ENCODE measurements around the gene MYO1G.
"Not testable (repeated sequence)": the region's sequence is repeated elsewhere in the genome, so short reads cannot be mapped to it uniquely, and the experiment has no call there.

The MYO1G gene

DNA sequence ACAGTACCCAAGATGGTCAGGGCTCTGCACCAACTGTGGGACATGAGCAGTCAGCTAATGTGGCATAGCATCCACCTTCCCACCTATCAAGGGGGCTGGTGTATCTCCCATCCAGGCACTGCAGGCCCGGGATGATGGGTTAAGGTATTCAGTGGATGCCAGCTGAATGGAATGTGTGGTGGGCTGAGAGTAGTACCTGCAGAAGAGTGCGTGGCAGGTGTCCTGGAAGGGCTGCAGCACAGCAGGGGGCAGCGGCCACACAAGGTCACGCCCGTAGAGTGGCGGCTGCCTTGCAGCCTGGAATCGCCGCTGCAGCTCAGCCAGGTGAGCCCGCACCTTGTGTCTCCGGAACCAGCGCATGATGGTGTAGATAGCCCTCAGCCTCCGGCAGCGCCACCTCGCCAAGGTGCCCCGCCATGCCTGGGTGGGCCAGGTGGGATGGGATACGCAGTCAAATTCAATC lies 13.3 kb downstream of the MYO1G start:
- DNase-seq = no peak

DNA sequence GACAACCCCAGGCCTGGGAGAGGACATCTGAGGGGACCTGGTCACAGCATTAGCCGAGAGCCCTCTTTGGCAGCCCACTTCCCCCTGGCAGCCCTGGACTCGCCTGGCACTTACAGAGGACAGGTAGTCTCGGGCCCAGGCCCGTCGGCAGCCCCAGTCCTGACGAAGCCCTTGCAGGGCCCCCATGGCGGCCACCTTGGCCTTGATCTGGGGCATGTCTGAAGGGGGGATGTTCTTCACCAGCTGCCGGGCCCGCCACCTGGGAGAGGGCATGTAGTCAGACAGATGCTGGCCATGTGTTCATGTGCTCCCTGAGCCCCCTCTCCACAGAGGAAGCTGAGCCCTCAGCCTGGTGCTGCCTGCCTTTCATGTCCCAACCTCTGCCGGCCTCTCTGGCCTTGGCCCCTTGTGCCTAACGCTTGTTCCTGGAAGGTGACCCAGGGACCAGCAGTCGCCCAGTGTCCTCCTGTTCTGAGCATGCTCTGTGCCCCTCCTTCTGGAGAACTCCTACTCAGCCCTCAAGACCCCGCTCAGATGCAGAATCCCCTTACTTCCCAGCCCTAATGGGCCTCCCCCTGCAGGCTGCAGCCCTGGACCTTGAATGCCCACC lies 13.9 kb downstream of the MYO1G start:
- no peak for DNase-seq

DNA sequence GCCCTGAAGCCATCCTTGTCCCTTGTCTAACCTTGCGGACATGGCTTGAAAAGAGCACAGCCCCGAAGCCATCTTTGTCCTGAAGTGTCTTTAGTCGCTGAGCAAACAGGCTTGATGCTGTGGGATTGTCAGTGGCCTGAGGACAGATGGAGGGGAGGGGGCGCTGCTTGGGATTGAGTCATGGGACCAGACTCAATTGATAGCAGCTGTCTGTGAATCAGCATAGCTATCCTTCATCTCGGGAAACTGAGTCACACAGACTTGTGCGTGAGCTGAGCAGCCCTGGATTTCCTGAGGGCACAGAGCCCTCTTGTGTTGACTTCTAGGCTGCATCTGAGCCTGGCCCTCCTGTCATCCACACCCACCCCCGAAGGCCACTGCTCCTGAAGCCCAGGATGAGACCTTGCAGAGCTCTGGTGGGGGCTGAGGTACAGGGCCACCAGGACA lies 14.4 kb downstream of the MYO1G start:
- no peak for DNase-seq

DNA sequence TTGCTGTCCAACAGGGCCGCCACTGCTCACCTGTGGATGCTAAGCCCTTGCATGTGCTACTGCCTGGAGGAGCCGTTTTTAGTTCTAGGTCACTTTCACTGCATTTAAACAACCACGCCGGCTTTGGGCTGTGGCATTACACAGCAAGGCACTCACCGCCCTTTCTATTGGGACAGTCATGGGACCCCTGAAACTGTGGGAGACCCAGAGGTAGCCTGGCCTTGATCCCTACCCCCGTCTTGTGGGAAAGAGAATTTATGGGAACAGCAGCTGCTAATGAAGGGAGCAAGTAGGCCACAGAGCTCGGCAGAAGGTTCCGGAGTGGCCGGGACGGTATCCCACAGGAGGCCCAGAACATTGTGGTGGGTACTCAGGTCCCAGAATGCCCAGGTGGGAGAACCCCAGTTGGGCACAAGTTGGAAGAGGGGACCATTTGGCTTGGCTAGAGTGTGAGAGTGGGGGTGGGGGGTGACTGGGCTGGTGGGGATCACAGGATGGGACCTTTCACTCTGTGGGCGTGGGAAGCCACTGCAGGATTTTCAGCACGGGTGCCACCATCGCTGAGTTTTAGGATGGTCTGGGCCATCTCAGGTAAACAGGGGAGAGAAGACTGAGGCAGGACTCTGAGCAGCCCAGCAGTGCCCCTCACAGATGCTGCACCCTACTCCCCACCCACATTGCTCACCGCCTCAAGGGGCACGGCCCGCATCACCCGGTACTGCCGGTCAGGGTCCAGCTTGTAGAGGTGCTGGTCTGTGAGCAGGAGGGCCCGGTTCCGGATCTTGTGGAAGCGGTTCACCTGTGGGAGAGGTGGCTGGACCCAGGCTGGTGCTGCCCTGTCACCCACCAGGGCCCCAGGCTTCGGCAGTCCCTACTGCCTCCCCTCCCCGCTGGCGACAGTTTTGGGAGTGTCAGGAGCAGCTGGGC lies 15.2 kb downstream of the MYO1G start:
- no peak for DNase-seq

DNA sequence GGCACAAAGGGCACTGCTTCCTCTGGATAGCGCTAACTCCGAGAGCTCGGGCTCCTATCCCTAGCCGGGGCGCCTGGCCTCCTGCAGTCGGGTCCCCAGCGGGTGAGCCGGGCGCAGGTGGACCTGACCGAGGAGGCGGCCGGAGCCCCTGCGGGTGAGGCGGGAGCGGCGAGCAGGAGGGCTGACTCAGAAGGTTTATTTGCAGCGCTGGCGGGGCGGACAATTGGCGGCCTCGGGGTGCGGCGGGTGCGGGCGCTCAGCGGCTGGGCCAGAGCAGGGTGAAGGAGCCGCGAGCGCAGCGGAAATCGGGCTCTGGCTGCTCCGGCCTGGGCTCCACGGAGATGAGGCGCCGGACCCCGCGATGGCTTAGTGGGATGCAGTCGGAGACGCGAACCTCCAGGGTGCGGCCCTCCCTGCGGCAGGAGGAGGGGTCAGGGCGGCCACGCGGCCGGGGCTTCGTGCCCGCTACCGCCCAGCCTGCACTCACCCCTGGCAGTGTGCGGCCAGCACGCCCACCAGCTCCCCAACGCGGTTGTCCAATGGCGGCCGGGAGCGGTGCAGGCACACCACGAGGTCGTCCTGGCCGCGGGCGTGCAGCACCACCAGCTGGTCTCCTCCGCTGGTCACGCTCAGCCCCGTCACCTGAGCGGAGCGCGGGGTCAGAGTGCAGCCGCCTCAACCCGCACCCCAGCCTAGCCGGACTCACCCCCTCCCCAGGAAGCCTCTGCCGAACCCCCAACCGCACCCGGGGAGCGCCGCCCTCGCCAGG lies 16.1 kb downstream of the MYO1G start:
- DNase-seq = no peak

DNA sequence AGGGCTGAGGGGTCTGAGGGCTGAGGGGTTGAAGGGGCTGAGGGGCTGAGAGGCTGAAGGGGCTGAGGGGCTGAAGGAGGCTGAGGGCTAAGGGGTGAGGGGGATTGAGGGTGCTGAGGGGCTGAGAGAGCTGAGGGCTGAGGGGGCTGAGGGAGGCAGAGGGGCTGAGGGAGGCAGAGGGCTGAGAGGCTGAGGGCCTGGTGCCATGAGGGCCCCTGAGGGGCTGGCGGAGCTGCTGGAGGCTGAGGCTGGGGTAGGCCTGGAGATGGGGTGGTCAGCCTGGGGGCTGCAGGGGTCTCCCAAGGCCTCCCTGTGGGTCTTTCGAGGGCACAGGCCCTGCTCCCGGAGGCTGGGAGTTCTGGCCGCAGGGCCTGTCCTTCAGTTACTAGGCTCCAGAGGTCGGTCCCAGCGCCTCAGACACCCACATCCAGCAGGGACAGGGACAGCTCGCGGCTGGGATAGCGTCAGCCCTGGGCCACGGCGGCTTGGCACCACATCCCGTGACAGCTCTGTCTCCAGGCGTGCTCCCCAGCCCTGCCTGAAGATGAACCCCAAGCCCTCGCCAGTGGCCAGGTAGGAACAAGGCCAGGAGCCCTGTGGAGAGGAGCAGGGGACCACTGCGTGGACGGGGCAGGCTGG lies 16.9 kb downstream of the MYO1G start:
- DNase-seq = no peak

DNA sequence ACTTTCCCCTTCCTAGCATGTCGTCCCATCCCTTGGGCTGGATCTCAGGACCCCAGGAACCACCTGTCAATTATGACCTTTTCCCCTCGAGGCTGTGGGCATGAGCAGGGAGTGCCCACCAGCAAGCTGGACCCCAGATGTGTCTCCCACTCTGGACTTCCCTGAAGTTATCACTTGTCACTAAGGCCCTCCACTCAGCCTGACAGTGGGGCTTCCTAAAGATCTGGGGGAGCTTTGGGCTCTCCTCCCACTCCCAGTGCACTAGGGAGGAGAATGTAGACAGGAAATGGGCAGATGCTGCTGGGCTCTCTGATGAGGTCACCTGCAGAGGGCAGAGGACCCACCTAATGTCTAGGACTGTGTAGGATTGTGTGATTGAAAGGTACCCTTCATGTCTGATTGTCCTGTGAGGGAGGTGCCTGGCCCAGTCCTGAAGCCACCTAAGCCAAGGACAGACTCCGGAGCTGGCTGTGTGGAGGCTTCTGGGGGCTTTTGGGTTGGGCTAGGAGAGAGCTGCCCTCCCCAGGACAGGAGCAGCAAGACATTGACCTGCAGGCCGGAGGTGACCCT lies 18.7 kb downstream of the MYO1G start:
- DNase-seq = no peak

DNA sequence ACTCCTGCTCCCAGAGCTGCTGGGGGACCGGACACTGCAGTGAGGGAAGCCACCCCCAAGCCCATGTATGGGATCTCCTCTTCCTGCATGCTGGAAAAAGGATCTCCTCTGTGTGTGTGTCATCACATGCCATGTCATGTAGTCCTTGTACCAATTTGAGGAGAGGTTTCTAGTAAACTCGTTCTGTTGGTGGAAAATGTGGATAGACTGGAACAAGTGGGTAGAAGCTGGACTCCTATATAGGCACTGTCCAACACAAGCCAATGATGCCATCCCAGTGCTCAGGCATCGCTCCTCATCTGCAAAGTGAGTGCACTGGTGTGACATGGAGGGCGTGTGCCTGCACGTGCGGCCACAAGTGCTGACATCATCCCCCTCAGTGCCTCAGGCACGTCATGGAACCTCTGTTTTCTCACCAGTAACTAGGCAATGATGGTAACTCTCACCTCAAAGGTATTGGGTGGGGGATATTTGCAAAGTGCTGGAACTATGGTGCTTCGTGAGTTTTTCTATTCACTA lies 19.3 kb downstream of the MYO1G start:
- no peak for DNase-seq

DNA sequence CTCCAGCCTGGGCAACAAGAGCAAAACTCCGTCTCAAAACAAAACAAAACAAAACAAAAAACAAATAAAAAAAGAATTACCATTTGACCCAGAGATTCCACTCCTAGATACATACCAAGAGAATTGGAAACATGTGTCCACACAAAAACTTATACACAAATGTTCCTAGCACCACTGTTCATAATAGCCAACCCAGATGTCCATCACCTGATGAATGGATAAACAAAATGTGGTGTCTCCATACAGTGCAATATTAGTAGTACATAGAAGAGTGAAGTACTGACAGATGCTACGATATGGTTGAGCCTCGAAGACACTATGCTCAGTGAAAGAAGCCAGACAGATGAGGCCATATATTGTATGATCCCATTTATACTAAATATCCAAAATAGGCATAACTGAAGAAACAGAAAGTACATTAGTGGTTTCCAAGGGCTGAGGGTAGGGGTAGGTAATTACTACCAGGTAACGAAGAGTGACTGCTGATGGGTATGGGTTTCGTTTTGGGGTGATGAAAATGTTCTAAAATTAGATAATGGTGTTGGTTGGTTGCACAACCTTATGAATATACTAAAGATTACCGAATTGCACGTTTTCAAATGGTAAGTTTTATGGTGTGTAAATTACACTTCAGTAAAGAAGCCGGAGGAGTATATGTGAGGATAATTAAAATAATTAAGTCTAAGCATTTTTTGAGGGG lies 20.0 kb downstream of the MYO1G start:
- no peak for DNase-seq

DNA sequence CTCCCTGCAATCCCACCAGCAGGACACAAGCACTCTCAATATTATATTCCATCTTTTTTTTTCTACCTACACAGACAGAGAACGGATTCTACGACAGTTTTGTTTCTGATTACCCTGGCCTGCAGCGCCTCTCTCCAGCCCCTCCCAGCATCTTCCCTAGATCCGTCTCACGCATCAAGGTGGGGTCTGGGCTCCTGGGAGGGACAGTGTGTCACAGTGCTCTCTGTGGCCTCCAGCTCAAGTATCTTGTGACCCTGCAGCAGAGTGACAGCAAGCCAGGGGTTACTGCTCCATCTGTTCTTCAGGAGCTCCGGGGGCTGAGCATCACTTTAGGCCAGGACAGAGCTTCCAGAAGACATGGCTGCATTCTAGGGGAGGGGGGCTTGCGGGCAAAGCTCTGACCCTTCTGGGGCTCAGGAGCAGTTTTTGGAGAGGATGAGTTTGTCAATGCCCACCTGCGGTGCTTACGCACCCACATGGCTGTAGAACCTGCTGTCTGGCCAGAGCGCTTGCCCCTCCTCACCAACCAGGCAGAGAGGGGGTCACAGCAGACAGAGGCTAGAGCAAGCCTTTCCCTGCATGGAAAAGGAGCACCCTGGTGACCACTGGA lies 22.6 kb downstream of the MYO1G start:
- DNase-seq = no peak

DNA sequence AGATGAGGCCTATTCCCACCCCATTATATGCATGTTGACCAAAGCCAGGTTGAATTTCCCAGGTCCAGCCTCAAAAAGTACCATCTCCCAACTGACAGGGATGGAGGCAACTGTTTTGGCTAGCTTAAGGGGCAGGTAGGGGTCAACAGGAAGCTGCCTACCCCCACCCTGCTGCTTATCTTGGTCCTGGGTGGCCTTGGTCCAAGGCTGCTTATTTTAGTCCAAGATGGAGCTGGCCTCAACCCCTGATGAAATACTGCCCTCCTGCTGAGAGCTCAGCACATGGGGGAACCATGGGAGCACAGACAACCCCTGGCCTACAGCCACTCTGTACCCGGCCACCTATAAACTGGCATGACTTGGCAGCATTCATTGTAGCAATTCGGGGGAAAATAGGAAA lies 23.1 kb downstream of the MYO1G start:
- DNase-seq = no peak

DNA sequence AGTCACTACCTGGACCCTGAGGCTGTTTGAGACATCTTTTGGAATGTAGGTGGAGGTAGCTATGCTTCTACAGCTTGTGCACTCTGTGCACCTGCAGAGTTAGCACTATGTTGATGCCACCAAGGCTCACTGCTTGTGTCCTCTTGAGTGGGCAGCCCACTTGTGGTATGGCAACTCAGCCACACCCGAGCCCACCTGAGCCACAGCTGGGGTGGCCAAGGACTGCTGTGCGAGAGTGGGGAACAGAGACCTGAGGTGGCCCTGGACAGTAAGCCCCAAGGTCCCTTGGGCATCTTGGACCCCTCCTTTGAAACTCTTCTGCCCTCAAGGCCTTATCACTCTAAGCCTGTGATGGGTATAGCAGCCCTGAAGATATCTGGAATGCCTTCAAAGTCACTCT lies 25.7 kb downstream of the MYO1G start:
- no peak for DNase-seq

DNA sequence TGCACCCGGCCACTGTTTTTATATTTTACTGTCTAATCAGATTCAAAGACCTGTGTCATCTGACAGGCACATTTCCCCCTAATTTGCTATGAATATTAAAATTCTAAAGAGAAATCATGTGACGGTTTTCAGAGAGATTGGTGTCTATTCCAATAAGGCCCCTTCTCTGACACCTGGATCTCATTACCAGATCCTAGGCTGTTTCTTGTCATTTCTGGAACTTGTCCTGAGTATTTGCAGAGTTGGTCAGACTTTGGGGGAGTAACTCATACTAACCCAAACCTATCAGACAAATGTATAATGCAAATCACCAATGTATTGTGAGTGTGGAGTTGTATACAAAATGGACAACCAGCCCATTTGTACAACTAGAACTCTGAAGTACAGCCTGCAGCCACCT lies 29.5 kb downstream of the MYO1G start:
- DNase-seq = no peak

DNA sequence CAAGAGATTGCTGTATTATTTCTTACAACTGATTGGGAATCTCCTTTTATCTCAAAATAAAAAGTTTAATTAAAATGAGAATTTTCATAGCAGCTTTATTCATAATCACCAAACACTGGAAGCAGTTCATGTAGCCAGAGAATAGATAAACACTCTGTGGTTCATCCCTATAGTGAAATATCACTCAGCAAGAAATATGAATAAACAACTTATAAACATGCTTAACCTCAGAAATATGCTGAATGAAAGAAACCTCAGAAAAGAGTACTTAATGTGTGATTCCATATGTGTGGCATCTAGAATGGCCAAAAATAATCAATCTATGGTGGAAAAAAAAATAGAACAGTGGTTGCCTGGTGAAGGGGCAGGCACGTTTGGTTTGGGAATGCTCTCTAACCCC lies 33.3 kb downstream of the MYO1G start:
- DNase-seq = no peak

DNA sequence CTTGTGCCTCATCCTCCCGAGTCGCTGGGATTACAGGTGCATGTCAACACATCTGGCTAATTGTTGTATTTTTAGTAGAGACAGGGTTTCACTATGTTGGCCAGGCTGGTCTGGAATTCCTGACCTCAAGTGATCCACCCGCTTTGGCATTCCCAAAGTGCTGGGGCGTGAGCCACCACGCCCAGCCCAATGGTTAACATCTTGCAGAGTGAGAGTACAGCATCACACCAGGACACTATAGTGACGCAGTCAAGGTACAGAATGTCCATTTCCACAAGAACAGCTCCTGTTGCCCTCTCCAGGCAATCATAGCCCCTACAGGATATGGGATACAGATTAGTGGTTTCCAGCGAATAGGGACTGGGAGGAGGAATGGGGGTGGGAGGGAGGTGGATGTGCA lies 34.0 kb downstream of the MYO1G start:
- no peak for DNase-seq

DNA sequence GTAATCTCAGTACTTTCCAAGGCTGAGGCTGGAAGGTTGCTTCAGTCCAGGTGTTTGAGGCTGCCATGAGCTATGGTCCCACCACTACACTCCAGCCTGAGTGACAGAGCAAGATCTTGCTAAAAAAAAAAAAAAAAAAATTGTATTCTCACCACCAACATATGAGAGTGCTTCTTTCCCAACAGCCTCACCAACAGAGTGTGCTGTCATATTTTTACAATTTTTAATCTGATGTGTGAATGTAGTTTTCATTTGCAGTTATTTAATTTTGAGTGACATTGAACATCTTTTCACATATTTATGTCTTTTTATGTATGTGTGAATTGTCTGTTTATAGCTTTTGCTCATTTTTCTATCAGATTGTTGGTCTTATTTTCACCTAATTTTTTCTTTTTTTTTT lies 35.2 kb downstream of the MYO1G start:
- DNase-seq = no peak

DNA sequence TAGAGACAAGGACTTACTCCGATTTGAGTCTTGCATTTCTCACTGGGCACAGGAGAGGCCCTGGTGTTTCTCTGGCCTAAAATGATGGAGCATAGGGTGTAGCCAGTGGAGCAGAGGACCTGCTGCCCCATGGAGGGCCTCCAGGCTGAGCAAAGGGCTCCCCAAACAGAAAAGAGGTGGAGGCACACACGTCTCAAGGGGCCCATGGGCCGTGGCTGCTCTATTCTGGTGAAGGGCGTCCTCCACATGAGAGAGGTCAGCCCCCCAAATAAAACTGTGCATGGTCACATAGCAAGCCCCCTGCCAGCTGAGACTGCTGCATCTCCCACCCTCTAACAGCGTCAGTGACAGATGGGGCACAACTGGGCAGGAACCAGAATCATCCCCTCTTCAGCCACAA lies 41.4 kb downstream of the MYO1G start:
- DNase-seq = no peak

DNA sequence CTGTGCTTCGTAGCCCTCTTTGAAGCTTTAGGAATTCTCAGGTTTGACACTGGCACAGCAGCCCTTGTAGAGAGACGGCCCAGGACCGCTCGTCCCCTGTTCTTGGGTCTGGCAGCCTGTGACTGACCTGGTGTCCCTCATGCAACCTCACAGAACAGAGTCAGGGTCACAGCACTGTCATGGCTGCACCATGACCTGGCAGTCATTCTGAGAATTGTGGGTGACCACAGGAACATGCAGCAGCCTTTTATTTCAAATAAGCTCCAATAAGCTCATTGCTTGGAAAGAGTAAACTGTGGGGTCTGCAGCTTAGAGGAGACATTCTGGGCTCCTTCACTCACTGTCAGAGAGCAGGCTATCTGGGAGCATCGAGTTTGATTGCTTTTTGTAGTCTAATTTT lies 42.5 kb downstream of the MYO1G start:
- no peak for DNase-seq

DNA sequence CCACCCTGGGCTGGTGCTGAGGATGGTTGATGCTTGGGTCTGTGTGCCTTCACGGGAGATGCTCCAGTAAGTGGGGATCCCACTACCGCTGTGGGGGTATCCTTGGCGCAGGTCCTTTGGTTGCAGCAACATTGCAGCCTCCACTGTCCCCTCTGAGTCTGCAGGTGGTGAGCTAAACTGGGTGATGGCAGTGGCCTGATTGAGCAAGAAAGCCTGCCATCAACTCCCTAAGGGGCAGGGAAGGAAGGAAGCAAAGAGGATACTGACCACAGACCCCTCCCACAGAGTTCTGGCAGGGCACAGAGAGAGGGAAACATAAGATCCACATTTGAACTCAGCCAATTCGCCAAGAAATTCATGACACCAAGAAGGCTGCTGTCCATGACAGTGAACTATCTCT lies 43.2 kb downstream of the MYO1G start:
- DNase-seq = no peak

DNA sequence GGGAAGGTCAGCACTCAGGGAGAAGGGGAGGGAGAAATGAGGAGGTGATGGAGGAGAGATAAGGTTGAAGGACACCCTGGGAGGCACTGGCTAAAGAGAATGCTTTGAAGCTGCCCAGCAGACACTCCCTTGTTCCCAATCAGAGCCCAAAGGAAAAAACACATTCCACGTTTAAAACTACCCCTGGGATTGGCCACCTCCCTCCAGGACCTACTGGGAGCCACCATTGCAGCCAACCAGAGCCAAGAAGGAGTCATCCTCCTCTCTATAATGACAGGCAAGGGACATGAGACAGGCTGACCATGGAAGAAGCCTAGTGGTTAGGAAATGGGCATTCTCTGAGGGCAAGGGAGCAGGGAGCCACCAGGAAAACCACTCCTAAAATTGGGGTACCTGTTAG lies 43.8 kb downstream of the MYO1G start:
- no peak for DNase-seq

DNA sequence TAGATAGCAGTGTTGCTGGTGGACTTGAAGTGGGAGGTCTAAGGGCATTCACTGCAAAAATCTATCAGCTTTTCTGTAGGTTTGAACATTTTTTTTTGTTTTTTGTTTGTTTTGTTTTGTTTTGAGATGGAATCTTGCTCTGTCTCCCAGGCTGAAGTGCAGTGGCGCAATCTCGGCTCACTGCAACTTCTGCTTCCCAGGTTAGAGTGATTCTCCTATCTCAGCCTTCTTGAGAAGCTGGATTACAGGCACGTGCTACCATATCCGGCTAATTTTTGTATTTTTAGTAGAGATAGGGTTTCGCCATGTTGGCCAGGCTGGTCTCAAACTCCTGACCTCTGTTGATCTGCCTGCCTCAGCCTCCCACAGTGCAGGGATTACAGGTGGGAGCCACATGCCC lies 44.3 kb downstream of the MYO1G start:
- DNase-seq = not testable (repeated sequence)

All from NCI-H2029 treated with DMSO at 0.1 percent for 48 hours (cell line).